GM12878 (cell line): ENCODE measurements around the gene DTD2. TPM values are rescaled to one million over a fixed set of nuclear protein-coding genes. Genes with fewer than 3 reads are reported as not detected.

Experiments used
- CREB1 ChIP-seq: IDR thresholded peaks from 2 replicates; pipeline ENCODE4 v1.6.1; 2012; ENCODE audit warnings: low read depth, mild to moderate bottlenecking, inconsistent platforms
- CREM ChIP-seq: IDR thresholded peaks from 2 replicates; pipeline ENCODE4 v1.6.1; 2014; ENCODE audit warnings: antibody characterized with exemption, low read depth
- DPF2 ChIP-seq: fragments of 450-650 bp; IDR thresholded peaks from 2 replicates; pipeline ENCODE4 v1.6.1; 2017; ENCODE audit warnings: mild to moderate bottlenecking
- FOS ChIP-seq: IDR thresholded peaks from 3 replicates; pipeline ENCODE4 v1.6.1; 2011; ENCODE audit warnings: borderline replicate concordance; ENCODE audit not compliant: insufficient read length; ENCODE audit errors: extremely low read depth
- HCFC1 ChIP-seq: fragments of 150-350 bp; IDR thresholded peaks from 2 replicates; pipeline ENCODE4 v1.6.1; 2014; ENCODE audit warnings: low read length
- JUNB ChIP-seq: IDR thresholded peaks from 2 replicates; pipeline ENCODE4 v1.6.1; 2016; ENCODE audit warnings: antibody characterized with exemption, mild to moderate bottlenecking
- MXI1 ChIP-seq: fragments of 150-350 bp; IDR thresholded peaks from 2 replicates; pipeline ENCODE4 v1.6.1; 2011; ENCODE audit warnings: low read depth, mild to moderate bottlenecking, inconsistent platforms, low read length, improper control_type of control experiment
- NFIC ChIP-seq: IDR thresholded peaks from 2 replicates; pipeline ENCODE4 v1.6.1; 2012; ENCODE audit warnings: low read depth, mild to moderate bottlenecking, inconsistent platforms, low read length, moderate library complexity
- NFXL1 ChIP-seq: fragments of 450-650 bp; IDR thresholded peaks from 2 replicates; pipeline ENCODE4 v1.6.1; 2017; ENCODE audit warnings: antibody characterized with exemption, mild to moderate bottlenecking, borderline replicate concordance
- NFYA ChIP-seq: IDR thresholded peaks from 2 replicates; pipeline ENCODE4 v1.6.1; 2011; ENCODE audit warnings: low read depth, mild to moderate bottlenecking, low read length, improper control_type of control experiment, borderline replicate concordance
- RAD21 ChIP-seq: IDR thresholded peaks from 2 replicates; pipeline ENCODE4 v1.6.1; 2011; ENCODE audit warnings: mild to moderate bottlenecking, low read depth, low read length, moderate library complexity; ENCODE audit not compliant: insufficient read depth
- RB1 ChIP-seq: fragments of 450-650 bp; formaldehyde crosslinking; IDR thresholded peaks from 2 replicates; pipeline ENCODE4 v1.6.1; 2017; ENCODE audit warnings: mild to moderate bottlenecking, borderline replicate concordance
- RFX5 ChIP-seq: IDR thresholded peaks from 2 replicates; pipeline ENCODE4 v1.6.1; 2011; ENCODE audit warnings: low read depth, low read length, improper control_type of control experiment
- TCF12 ChIP-seq: IDR thresholded peaks from 2 replicates; pipeline ENCODE4 v1.6.1; 2011; ENCODE audit warnings: low read depth, mild to moderate bottlenecking, low read length
- TCF3 ChIP-seq: IDR thresholded peaks from 2 replicates; pipeline ENCODE4 v1.6.1; 2012; ENCODE audit warnings: low read depth, mild to moderate bottlenecking, low read length, borderline replicate concordance; ENCODE audit not compliant: insufficient read depth
- YBX1 ChIP-seq: fragments of 450-650 bp; IDR thresholded peaks from 2 replicates; pipeline ENCODE4 v1.6.1; 2016; ENCODE audit warnings: antibody characterized with exemption
- ZBED1 ChIP-seq: IDR thresholded peaks from 2 replicates; pipeline ENCODE4 v1.6.1; 2016; ENCODE audit warnings: borderline replicate concordance
- ZNF274 ChIP-seq: IDR thresholded peaks from one replicate; pipeline ENCODE4 v1.8.0; 2011; ENCODE audit not compliant: insufficient read length, insufficient read depth
- polyA plus RNA-seq, 11 experiments: library from polyadenylated mRNA; depleted of rRNA in 4 of 11; unstranded in 6 of 11; stranded (reverse) in 5 of 11; fragments of >200 nt; fragmentation: Nextera tagmentation in 4 of 11; fragmentation: Illumina TruSeq in 1 of 11; extraction: Ambion mirVana in 4 of 11; extraction: Trizol in 1 of 11; gene quantifications; 1 replicate in 1 of 11; 2 replicates in 10 of 11; pipeline versions ENCODE4 v1.2.1 to v1.2.3, GENCODE V29; 2011 to 2016; ENCODE audit warnings: inconsistent platforms in 2 of 11, missing spikeins in 2 of 11, low read depth in 1 of 11
- total RNA-seq, 4 experiments: library from RNA; depleted of rRNA in 3 of 4; stranded (reverse); fragments of >200 nt in 3 of 4; fragmentation: Illumina TruSeq in 1 of 4; extraction: Trizol in 1 of 4; gene quantifications; 2 replicates each; pipeline versions ENCODE4 v1.2.1 to v1.2.3, GENCODE V29; 2013 to 2021
- TF ChIP-seq, protein P1 (sequence below): IDR thresholded peaks from 2 replicates; pipeline ENCODE4 v1.6.1; 2011; ENCODE audit warnings: low read depth, low read length, improper control_type of control experiment, borderline replicate concordance
- TF ChIP-seq, protein P2 (sequence below): IDR thresholded peaks from 2 replicates; pipeline ENCODE4 v1.6.1; 2012; ENCODE audit warnings: low read depth, low read length, improper control_type of control experiment
- TF ChIP-seq, protein P3 (sequence below): IDR thresholded peaks from 2 replicates; pipeline ENCODE4 v1.6.1; 2012; ENCODE audit warnings: low read depth, low read length, improper control_type of control experiment
- TF ChIP-seq, protein P4 (sequence below): IDR thresholded peaks from 2 replicates; pipeline ENCODE4 v1.6.1; 2012; ENCODE audit warnings: low read depth, low read length, improper control_type of control experiment
- TF ChIP-seq, protein P5 (sequence below): fragments of 450-650 bp; IDR thresholded peaks from 2 replicates; pipeline ENCODE4 v1.6.1; 2016; ENCODE audit warnings: mild to moderate bottlenecking
- TF ChIP-seq, protein P6 (sequence below), 3 experiments: IDR thresholded peaks in 2 of 3; conservative IDR thresholded peaks in 1 of 3; 2 replicates each; pipeline ENCODE4 v1.5.1; 2011; ENCODE audit warnings: low read depth in 3 of 3, low read length in 3 of 3, mild to moderate bottlenecking in 3 of 3, control low read depth in 2 of 3, moderate library complexity in 2 of 3, inconsistent platforms in 1 of 3, mixed read lengths in 1 of 3; ENCODE audit not compliant: control insufficient read depth in 2 of 3, insufficient read depth in 1 of 3; ENCODE audit errors: extremely low read depth in 1 of 3

The DTD2 gene
- total and polyA plus RNA-seq, 10 of the 15 experiments (the other 5 are each of a cell fraction or from before 2014, with no cell fraction given), result 4.5 to 32.8 (median 15.9) TPM

DNA sequence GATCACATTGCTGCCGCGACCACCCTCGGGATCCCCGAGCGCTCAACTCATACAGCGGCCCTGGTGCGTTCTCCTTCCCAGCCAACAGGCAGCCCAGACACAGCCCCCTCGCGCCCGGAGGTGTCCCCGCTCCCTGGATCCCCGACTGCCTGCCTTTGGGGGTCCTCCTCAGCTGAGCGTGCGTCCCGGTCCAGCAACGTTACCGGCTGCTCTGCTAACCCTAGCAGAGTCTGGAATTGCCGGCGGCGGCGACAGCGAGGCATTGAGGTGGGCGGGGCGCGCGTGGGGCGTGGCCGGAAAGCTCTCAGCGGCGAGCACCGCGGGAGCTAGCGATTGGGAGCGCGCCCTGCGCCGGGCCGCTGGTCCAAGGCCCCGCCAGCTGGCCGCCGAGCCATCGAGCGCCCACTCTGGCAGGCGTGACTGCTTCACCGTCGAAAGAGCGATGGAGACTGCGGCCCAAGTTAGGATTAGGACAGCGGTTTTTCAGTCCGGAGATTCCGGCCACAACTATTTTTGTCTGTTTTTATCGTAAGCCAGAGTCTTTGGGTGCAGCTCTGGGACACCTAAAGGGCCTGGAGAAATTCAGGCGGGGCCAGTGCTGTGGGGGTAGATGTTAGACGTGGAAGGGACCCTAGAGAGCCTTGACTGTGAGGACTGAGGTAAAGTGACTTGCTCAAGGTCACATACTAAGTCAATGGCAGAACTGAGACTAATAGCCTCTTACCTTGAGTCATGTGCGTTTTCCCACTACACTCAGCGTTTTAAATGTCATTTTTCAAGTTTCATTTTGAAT lies 36.8 kb downstream of the DTD2 start, which contains the start of gene HEATR5A (continued):
- peak; percentile 70 for TF ChIP-seq HCFC1
- no peak for TF ChIP-seq YBX1
- no peak for TF ChIP-seq ZNF274
- TF ChIP-seq TCF3, result peak; percentile 61; the same call in 1 of the 2 replicates
- peak; percentile 49; the same call in 1 of the 2 replicates for TF ChIP-seq CREM
- TF ChIP-seq RB1, result peak; percentile 78; the same call in 1 of the 2 replicates
- TF ChIP-seq MXI1, result peak; percentile 65
- no peak for TF ChIP-seq ZBED1
- TF ChIP-seq, protein P1, sequence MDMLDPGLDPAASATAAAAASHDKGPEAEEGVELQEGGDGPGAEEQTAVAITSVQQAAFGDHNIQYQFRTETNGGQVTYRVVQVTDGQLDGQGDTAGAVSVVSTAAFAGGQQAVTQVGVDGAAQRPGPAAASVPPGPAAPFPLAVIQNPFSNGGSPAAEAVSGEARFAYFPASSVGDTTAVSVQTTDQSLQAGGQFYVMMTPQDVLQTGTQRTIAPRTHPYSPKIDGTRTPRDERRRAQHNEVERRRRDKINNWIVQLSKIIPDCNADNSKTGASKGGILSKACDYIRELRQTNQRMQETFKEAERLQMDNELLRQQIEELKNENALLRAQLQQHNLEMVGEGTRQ, result no peak
- TF ChIP-seq CREB1, result no peak
- TF ChIP-seq NFXL1, result no peak
- no peak for TF ChIP-seq RFX5
- TF ChIP-seq JUNB, result no peak; the same call in 1 of the 2 replicates
- TF ChIP-seq FOS, result no peak
- TF ChIP-seq NFYA, result no peak
- TF ChIP-seq, protein P2, sequence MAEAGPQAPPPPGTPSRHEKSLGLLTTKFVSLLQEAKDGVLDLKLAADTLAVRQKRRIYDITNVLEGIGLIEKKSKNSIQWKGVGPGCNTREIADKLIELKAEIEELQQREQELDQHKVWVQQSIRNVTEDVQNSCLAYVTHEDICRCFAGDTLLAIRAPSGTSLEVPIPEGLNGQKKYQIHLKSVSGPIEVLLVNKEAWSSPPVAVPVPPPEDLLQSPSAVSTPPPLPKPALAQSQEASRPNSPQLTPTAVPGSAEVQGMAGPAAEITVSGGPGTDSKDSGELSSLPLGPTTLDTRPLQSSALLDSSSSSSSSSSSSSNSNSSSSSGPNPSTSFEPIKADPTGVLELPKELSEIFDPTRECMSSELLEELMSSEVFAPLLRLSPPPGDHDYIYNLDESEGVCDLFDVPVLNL, result no peak
- 0 out of 2 replicates have a peak, but pooled peaks have one; percentile 32 for TF ChIP-seq NFIC
- TF ChIP-seq DPF2, result 0 out of 2 replicates have a peak, but pooled peaks have one; percentile 56
- TF ChIP-seq, protein P3, sequence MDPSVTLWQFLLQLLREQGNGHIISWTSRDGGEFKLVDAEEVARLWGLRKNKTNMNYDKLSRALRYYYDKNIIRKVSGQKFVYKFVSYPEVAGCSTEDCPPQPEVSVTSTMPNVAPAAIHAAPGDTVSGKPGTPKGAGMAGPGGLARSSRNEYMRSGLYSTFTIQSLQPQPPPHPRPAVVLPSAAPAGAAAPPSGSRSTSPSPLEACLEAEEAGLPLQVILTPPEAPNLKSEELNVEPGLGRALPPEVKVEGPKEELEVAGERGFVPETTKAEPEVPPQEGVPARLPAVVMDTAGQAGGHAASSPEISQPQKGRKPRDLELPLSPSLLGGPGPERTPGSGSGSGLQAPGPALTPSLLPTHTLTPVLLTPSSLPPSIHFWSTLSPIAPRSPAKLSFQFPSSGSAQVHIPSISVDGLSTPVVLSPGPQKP, result peak; percentile 57
- TF ChIP-seq, protein P4, sequence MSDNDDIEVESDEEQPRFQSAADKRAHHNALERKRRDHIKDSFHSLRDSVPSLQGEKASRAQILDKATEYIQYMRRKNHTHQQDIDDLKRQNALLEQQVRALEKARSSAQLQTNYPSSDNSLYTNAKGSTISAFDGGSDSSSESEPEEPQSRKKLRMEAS, result peak; percentile 66
- TF ChIP-seq, protein P5, sequence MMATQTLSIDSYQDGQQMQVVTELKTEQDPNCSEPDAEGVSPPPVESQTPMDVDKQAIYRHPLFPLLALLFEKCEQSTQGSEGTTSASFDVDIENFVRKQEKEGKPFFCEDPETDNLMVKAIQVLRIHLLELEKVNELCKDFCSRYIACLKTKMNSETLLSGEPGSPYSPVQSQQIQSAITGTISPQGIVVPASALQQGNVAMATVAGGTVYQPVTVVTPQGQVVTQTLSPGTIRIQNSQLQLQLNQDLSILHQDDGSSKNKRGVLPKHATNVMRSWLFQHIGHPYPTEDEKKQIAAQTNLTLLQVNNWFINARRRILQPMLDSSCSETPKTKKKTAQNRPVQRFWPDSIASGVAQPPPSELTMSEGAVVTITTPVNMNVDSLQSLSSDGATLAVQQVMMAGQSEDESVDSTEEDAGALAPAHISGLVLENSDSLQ, result no peak
- TF ChIP-seq, protein P6, sequence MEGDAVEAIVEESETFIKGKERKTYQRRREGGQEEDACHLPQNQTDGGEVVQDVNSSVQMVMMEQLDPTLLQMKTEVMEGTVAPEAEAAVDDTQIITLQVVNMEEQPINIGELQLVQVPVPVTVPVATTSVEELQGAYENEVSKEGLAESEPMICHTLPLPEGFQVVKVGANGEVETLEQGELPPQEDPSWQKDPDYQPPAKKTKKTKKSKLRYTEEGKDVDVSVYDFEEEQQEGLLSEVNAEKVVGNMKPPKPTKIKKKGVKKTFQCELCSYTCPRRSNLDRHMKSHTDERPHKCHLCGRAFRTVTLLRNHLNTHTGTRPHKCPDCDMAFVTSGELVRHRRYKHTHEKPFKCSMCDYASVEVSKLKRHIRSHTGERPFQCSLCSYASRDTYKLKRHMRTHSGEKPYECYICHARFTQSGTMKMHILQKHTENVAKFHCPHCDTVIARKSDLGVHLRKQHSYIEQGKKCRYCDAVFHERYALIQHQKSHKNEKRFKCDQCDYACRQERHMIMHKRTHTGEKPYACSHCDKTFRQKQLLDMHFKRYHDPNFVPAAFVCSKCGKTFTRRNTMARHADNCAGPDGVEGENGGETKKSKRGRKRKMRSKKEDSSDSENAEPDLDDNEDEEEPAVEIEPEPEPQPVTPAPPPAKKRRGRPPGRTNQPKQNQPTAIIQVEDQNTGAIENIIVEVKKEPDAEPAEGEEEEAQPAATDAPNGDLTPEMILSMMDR (IDR thresholded peaks at IDR 0.05 in 2 of 3, conservative IDR thresholded peaks at IDR 0.05 in 1 of 3; ENCODE audit: control insufficient read depth in 2 of 3, extremely low read depth in 1 of 3, insufficient read depth in 1 of 3, low read depth in 3 of 3, low read length in 3 of 3), result peak in 2 of 3 experiments; percentile 20 to 27; a peak in 3 of 6 replicates
- TF ChIP-seq RAD21, result no peak
- peak; percentile 1; the same call in 1 of the 2 replicates for TF ChIP-seq TCF12
